HepG2 (cell line): ENCODE measurements around the gene CDC42SE1.

Experiments
- JUND ChIP-seq: sonication (generic); formaldehyde crosslinking; IDR thresholded peaks from 2 replicates; pipeline ENCODE4 v1.8.0; 2022; ENCODE audit warnings: mild to moderate bottlenecking, missing genetic modification reagents
- PHF21A ChIP-seq: sonication (generic); formaldehyde crosslinking; IDR thresholded peaks from 2 replicates; pipeline ENCODE4 v1.5.0; 2020; ENCODE audit warnings: mild to moderate bottlenecking, missing genetic modification reagents
- PHF8 ChIP-seq: sonication (generic); formaldehyde crosslinking; IDR thresholded peaks from 2 replicates; pipeline ENCODE4 v1.5.0; 2020; ENCODE audit warnings: missing genetic modification reagents
- TOPORS ChIP-seq: sonication (generic); formaldehyde crosslinking; IDR thresholded peaks from 2 replicates; pipeline ENCODE4 v1.8.0; 2023; ENCODE audit warnings: mild to moderate bottlenecking, missing genetic modification reagents
- ZNF891 ChIP-seq: sonication (generic); formaldehyde crosslinking; IDR thresholded peaks from 2 replicates; pipeline ENCODE4 v1.5.0; 2020; ENCODE audit warnings: mild to moderate bottlenecking, missing genetic modification reagents
- TF ChIP-seq, protein P1 (sequence below): sonication (generic); formaldehyde crosslinking; IDR thresholded peaks from 2 replicates; pipeline ENCODE4 v1.4.0; 2020; ENCODE audit warnings: missing genetic modification reagents

DNA sequence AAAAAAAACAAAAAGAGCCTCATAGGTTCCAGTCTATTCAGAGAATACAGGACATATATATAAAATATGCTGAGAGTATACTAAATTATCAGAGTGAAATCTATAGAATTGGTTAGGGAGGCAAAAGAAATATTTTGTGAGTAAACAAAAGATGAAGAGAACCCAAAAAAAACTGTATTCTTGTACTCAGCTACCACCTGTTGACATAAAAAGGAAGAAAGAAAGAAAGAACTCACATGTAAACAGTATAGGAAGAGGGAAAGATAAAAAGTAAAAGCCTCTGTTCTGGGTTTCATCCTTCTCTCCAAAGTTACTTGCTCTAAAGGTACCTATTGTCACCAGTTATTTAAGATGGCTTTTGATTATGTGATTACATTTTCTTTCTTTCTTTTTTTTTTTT, 33.0 kb downstream of the CDC42SE1 start:
- no peak for TF ChIP-seq ZNF891 (CRISPR knock-in tag)
- TF ChIP-seq, protein P1, sequence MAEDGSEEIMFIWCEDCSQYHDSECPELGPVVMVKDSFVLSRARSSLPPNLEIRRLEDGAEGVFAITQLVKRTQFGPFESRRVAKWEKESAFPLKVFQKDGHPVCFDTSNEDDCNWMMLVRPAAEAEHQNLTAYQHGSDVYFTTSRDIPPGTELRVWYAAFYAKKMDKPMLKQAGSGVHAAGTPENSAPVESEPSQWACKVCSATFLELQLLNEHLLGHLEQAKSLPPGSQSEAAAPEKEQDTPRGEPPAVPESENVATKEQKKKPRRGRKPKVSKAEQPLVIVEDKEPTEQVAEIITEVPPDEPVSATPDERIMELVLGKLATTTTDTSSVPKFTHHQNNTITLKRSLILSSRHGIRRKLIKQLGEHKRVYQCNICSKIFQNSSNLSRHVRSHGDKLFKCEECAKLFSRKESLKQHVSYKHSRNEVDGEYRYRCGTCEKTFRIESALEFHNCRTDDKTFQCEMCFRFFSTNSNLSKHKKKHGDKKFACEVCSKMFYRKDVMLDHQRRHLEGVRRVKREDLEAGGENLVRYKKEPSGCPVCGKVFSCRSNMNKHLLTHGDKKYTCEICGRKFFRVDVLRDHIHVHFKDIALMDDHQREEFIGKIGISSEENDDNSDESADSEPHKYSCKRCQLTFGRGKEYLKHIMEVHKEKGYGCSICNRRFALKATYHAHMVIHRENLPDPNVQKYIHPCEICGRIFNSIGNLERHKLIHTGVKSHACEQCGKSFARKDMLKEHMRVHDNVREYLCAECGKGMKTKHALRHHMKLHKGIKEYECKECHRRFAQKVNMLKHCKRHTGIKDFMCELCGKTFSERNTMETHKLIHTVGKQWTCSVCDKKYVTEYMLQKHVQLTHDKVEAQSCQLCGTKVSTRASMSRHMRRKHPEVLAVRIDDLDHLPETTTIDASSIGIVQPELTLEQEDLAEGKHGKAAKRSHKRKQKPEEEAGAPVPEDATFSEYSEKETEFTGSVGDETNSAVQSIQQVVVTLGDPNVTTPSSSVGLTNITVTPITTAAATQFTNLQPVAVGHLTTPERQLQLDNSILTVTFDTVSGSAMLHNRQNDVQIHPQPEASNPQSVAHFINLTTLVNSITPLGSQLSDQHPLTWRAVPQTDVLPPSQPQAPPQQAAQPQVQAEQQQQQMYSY (CRISPR knock-in tag) = no peak
- no peak for TF ChIP-seq PHF21A
- no peak for TF ChIP-seq TOPORS
- no peak for TF ChIP-seq JUND (CRISPR knock-in tag)
- TF ChIP-seq PHF8 (CRISPR knock-in tag) = no peak
